ENCODE data around the gene GAS2L1.
A peak's percentile ranks its signal among the peaks of the same experiment; 100 is the strongest.

Gene GAS2L1

GRCh38 chr22:29309332-29310064, 3.0 kb downstream of the GAS2L1 start:
- TF ChIP-seq POLR2AphosphoS5 (IDR thresholded peaks at IDR 0.05; ENCODE audit: low read depth) (no peak), CTCF (IDR thresholded peaks at IDR 0.05; ENCODE audit: insufficient read depth, low read length) (no peak), REST (IDR thresholded peaks at IDR 0.05; ENCODE audit: insufficient replicate concordance, low read depth) (no peak), SPI1 (IDR thresholded peaks at IDR 0.05; ENCODE audit: borderline replicate concordance, low read depth) (no peak), GABPA (IDR thresholded peaks at IDR 0.05; ENCODE audit: low read depth) (no peak)
- Histone ChIP-seq H3K4me3 (replicated peaks; ENCODE audit: insufficient read depth, low read length) (no peak overlapping the region), H3K27me3 (ENCODE audit: insufficient read depth, poor library complexity, severe bottlenecking) (peaks cover 40% of the 10 kb centered on the region), H3K27ac (replicated peaks) (no peak overlapping the region)
- no peak for DNase-seq (ENCODE audit: low read depth in 1 of 2, low spot score in 1 of 2)

- DNase-seq (ENCODE audit: low read depth in 1 of 2, low spot score in 1 of 2): no peak
- Histone ChIP-seq H3K4me3 (replicated peaks; ENCODE audit: insufficient read depth, low read length) (no peak overlapping the region), H3K27ac (replicated peaks) (no peak overlapping the region), H3K27me3 (ENCODE audit: insufficient read depth, poor library complexity, severe bottlenecking) (peaks cover 45% of the 10 kb centered on the region)
- TF ChIP-seq CTCF (IDR thresholded peaks at IDR 0.05; ENCODE audit: insufficient read depth, low read length) (no peak), GABPA (IDR thresholded peaks at IDR 0.05; ENCODE audit: low read depth) (no peak), REST (IDR thresholded peaks at IDR 0.05; ENCODE audit: insufficient replicate concordance, low read depth) (no peak)
Observed at GRCh38 chr22:29310065-29310862, 3.8 kb downstream of the GAS2L1 start.

GRCh38 chr22:29310863-29311339, 4.5 kb downstream of the GAS2L1 start:
- Histone ChIP-seq H3K27ac (replicated peaks) (no peak overlapping the region), H3K4me3 (replicated peaks; ENCODE audit: insufficient read depth, low read length) (no peak overlapping the region), H3K27me3 (ENCODE audit: insufficient read depth, poor library complexity, severe bottlenecking) (peaks cover 47% of the 10 kb centered on the region)
- TF ChIP-seq SPI1 (IDR thresholded peaks at IDR 0.05; ENCODE audit: borderline replicate concordance, low read depth): no peak
- TF ChIP-seq GABPA (IDR thresholded peaks at IDR 0.05; ENCODE audit: low read depth): no peak
- TF ChIP-seq CTCF (IDR thresholded peaks at IDR 0.05; ENCODE audit: insufficient read depth, low read length): no peak
- TF ChIP-seq POLR2AphosphoS5 (IDR thresholded peaks at IDR 0.05; ENCODE audit: low read depth): no peak
- TF ChIP-seq REST (IDR thresholded peaks at IDR 0.05; ENCODE audit: insufficient replicate concordance, low read depth): no peak
- peak; percentile 82 to 86 for DNase-seq (ENCODE audit: low read depth in 1 of 2, low spot score in 1 of 2)

Measured in HL-60 (cell line).